Neural cell (in vitro differentiated cells): ENCODE measurements around the gene OXLD1. TPM values are rescaled to one million over a fixed set of nuclear protein-coding genes. Genes with fewer than 3 reads are reported as not detected.

ENCODE experiments used
- H2AFZ ChIP-seq: fragments of 200-600, 300-800 bp; sonication (generic), shearing (Covaris generic); 2 replicates; pipeline ENCODE4 v1.6.0; 2014; ENCODE audit warnings: low read depth, mild to moderate bottlenecking, antibody characterized with exemption, low read length, moderate library complexity
- H3F3A ChIP-seq: fragments of 200-600 bp; shearing (Covaris generic); 2 replicates; pipeline ENCODE4 v1.6.1; 2016; ENCODE audit warnings: mild to moderate bottlenecking, moderate library complexity, mixed read lengths, antibody characterized with exemption, low read length; ENCODE audit not compliant: insufficient read depth, poor library complexity, severe bottlenecking
- H3K27ac ChIP-seq: fragments of 200-600, 300-800 bp; sonication (generic), shearing (Covaris generic); 2 replicates; pipeline ENCODE4 v1.5.1; 2014; ENCODE audit warnings: mild to moderate bottlenecking, low read length, moderate library complexity
- H3K27me3 ChIP-seq: fragments of 300-800, 200-600 bp; sonication (generic), shearing (Covaris generic); 2 replicates; pipeline ENCODE4 v1.6.0; 2014; ENCODE audit warnings: mild to moderate bottlenecking, low read depth, low read length, moderate library complexity; ENCODE audit not compliant: insufficient read depth
- H3K36me3 ChIP-seq: fragments of 300-800, 200-600 bp; sonication (generic), shearing (Covaris generic); 2 replicates; pipeline ENCODE4 v1.5.1; 2014; ENCODE audit warnings: mild to moderate bottlenecking, antibody characterized with exemption, low read length, moderate library complexity; ENCODE audit not compliant: insufficient read depth
- H3K4me2 ChIP-seq: fragments of 300-800, 200-600 bp; sonication (generic), shearing (Covaris generic); 2 replicates; pipeline ENCODE4 v1.6.0; 2014; ENCODE audit warnings: mild to moderate bottlenecking, low read length
- H3K4me3 ChIP-seq: fragments of 300-800, 200-600 bp; sonication (generic), shearing (Covaris generic); 2 replicates; pipeline ENCODE4 v1.5.1; 2014; ENCODE audit warnings: mild to moderate bottlenecking, low read length, moderate library complexity
- H3K79me2 ChIP-seq: fragments of 200-600 bp; shearing (Covaris generic); replicated peaks from 2 replicates; pipeline ENCODE4 v1.6.0; 2014; ENCODE audit warnings: mild to moderate bottlenecking, low read length, moderate library complexity; ENCODE audit not compliant: insufficient read depth
- H3K9ac ChIP-seq: fragments of 300-800, 200-600 bp; sonication (generic), shearing (Covaris generic); 2 replicates; pipeline ENCODE4 v1.6.1; 2016; ENCODE audit warnings: mild to moderate bottlenecking, low read length, mixed read lengths
- H3K9me2 ChIP-seq: fragments of 200-600 bp; shearing (Covaris generic); 2 replicates; pipeline ENCODE4 v1.6.1; 2016; ENCODE audit warnings: mild to moderate bottlenecking, low read length, mixed read lengths; ENCODE audit not compliant: insufficient read depth
- H3K9me3 ChIP-seq: fragments of 200-600, 300-800 bp; sonication (generic), shearing (Covaris generic); 2 replicates; pipeline ENCODE4 v1.6.1; 2016; ENCODE audit warnings: mild to moderate bottlenecking, mixed run types, low read length, moderate library complexity, mixed read lengths
- H4K20me1 ChIP-seq: fragments of 200-600 bp; shearing (Covaris generic); 2 replicates; pipeline ENCODE4 v1.6.1; 2016; ENCODE audit warnings: mild to moderate bottlenecking, mixed run types; ENCODE audit not compliant: insufficient read depth
- CTCF ChIP-seq: fragments of 450-650 bp; IDR thresholded peaks from 2 replicates; pipeline ENCODE4 v1.5.1; 2014; ENCODE audit warnings: antibody characterized with exemption, mild to moderate bottlenecking, moderate library complexity; ENCODE audit not compliant: poor library complexity, severe bottlenecking
- EP300 ChIP-seq: fragments of 450-650 bp; conservative IDR thresholded peaks from 2 replicates; pipeline ENCODE4 v1.6.1; 2014; ENCODE audit warnings: antibody characterized with exemption, mild to moderate bottlenecking, moderate library complexity; ENCODE audit not compliant: poor library complexity, severe bottlenecking
- EZH2 ChIP-seq: fragments of 200-600, 300-800 bp; shearing (Covaris generic), sonication (generic); IDR thresholded peaks from 2 replicates; pipeline ENCODE4 v1.6.1; 2014; ENCODE audit warnings: antibody characterized with exemption, low read length, borderline replicate concordance, mild to moderate bottlenecking; ENCODE audit not compliant: insufficient read depth, poor library complexity, severe bottlenecking
- MXI1 ChIP-seq: fragments of 450-650 bp; conservative IDR thresholded peaks from 2 replicates; pipeline ENCODE4 v1.6.1; 2014; ENCODE audit warnings: antibody characterized with exemption, mild to moderate bottlenecking; ENCODE audit not compliant: poor library complexity, severe bottlenecking
- POLR2AphosphoS5 ChIP-seq: IDR thresholded peaks from 2 replicates; pipeline ENCODE4 v1.6.1; 2012
- RAD21 ChIP-seq: fragments of 450-650 bp; conservative IDR thresholded peaks from 2 replicates; pipeline ENCODE4 v1.6.1; 2014; ENCODE audit warnings: antibody characterized with exemption, mild to moderate bottlenecking, moderate library complexity
- SMC3 ChIP-seq: fragments of 450-650 bp; conservative IDR thresholded peaks from 2 replicates; pipeline ENCODE4 v1.6.1; 2014; ENCODE audit warnings: antibody characterized with exemption, mild to moderate bottlenecking, moderate library complexity; ENCODE audit not compliant: poor library complexity
- TAF1 ChIP-seq: IDR thresholded peaks from 2 replicates; pipeline ENCODE4 v1.6.1; 2012; ENCODE audit warnings: low read depth
- polyA plus RNA-seq: library from polyadenylated mRNA; depleted of rRNA; stranded (reverse); fragments of >200 nt; gene quantifications from 2 replicates; pipeline ENCODE4 v1.2.3, GENCODE V29; 2014
- TF ChIP-seq, protein P1 (sequence below): IDR thresholded peaks from 2 replicates; pipeline ENCODE4 v1.6.1; 2012; ENCODE audit warnings: borderline replicate concordance

Gene OXLD1
- polyA plus RNA-seq, 1 donor from 2014 or later: 61.0 TPM

GRCh38 chr17:81662002-81662401 lies 4.4 kb downstream of the OXLD1 start:
- Histone ChIP-seq H3K36me3 (no peaks in the 10 kb centered on the region), H3K79me2 (peaks cover 2% of the 10 kb centered on the region), H3K9ac (no peak overlapping the region), H3F3A (no peaks in the 10 kb centered on the region), H3K27me3 (no peaks in the 10 kb centered on the region), H2AFZ (no peak overlapping the region), H3K9me2 (no peaks in the 10 kb centered on the region), H3K9me3 (no peaks in the 10 kb centered on the region), H3K4me3 (no peak overlapping the region), H3K4me2 (no peak overlapping the region), H4K20me1 (no peaks in the 10 kb centered on the region), H3K27ac (no peak overlapping the region)
- no peak for TF ChIP-seq EZH2
- TF ChIP-seq EP300: no peak
- no peak for TF ChIP-seq CTCF
- TF ChIP-seq, protein P1, sequence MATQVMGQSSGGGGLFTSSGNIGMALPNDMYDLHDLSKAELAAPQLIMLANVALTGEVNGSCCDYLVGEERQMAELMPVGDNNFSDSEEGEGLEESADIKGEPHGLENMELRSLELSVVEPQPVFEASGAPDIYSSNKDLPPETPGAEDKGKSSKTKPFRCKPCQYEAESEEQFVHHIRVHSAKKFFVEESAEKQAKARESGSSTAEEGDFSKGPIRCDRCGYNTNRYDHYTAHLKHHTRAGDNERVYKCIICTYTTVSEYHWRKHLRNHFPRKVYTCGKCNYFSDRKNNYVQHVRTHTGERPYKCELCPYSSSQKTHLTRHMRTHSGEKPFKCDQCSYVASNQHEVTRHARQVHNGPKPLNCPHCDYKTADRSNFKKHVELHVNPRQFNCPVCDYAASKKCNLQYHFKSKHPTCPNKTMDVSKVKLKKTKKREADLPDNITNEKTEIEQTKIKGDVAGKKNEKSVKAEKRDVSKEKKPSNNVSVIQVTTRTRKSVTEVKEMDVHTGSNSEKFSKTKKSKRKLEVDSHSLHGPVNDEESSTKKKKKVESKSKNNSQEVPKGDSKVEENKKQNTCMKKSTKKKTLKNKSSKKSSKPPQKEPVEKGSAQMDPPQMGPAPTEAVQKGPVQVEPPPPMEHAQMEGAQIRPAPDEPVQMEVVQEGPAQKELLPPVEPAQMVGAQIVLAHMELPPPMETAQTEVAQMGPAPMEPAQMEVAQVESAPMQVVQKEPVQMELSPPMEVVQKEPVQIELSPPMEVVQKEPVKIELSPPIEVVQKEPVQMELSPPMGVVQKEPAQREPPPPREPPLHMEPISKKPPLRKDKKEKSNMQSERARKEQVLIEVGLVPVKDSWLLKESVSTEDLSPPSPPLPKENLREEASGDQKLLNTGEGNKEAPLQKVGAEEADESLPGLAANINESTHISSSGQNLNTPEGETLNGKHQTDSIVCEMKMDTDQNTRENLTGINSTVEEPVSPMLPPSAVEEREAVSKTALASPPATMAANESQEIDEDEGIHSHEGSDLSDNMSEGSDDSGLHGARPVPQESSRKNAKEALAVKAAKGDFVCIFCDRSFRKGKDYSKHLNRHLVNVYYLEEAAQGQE: no peak

DNA sequence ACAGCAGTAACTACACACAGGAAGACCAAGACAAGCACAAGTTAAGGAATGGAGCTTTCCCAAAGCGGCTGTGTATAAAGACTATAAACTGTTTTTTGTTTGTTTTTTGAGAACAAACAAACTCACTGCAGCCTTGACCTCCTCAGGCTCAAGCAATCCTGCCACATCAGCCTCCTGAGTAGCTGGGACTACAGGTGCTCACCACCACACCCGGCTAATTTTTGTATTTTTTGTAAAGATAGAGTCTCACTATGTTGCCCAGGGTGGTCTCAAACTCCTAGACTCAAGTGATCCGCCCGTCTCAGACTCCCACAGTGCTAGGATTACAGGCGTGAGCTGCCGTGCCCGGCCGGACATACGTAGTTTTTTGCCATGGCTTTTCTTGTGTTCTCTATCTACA lies 6.0 kb downstream of the OXLD1 start:
- Histone ChIP-seq H3K4me2 (no peak overlapping the region), H2AFZ (no peak overlapping the region), H3K79me2 (no peaks in the 10 kb centered on the region), H3K36me3 (no peaks in the 10 kb centered on the region), H3K9ac (no peak overlapping the region), H3K27ac (no peak overlapping the region), H3K9me3 (no peaks in the 10 kb centered on the region), H3K9me2 (no peaks in the 10 kb centered on the region), H3K4me3 (no peak overlapping the region), H3F3A (no peaks in the 10 kb centered on the region), H4K20me1 (no peaks in the 10 kb centered on the region), H3K27me3 (no peaks in the 10 kb centered on the region)
- no peak for TF ChIP-seq RAD21
- TF ChIP-seq, protein P1: no peak
- TF ChIP-seq SMC3: no peak
- TF ChIP-seq EP300: no peak
- TF ChIP-seq CTCF: no peak
- no peak for TF ChIP-seq MXI1
- TF ChIP-seq EZH2: no peak
- TF ChIP-seq TAF1: no peak
- no peak for TF ChIP-seq POLR2AphosphoS5
